ENCODE data around the gene SIL1.
"Not testable (repeated sequence)": the region's sequence is repeated elsewhere in the genome, so short reads cannot be mapped to it uniquely, and the experiment has no call there.

SIL1 gene

GRCh38 chr5:139138809-139139208 is 59.4 kb downstream of the SIL1 start:
- DNase-seq (ENCODE audit: low spot score) = peak; percentile 48

DNA sequence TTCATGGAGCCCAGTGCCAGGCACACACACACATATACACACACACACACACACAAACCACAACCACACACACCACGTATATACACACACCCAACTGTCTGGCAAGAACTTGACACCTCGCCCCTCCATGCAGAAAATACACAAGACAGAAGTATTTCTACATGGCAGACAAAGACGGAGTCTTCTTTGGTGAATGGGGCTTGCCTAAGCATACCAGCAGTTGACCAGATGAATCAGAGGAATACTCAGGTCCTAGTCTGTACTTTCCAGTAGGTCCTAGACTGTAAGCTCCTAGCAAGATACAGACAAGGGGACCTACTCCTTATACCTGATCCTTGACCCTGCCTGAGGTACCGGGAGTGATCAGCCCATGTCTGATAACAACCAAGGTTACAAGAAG is 60.1 kb downstream of the SIL1 start:
- no peak for DNase-seq (ENCODE audit: low spot score)

GRCh38 chr5:139137697-139138096 is 60.5 kb downstream of the SIL1 start:
- peak; percentile 11 for DNase-seq (ENCODE audit: low spot score)

DNA sequence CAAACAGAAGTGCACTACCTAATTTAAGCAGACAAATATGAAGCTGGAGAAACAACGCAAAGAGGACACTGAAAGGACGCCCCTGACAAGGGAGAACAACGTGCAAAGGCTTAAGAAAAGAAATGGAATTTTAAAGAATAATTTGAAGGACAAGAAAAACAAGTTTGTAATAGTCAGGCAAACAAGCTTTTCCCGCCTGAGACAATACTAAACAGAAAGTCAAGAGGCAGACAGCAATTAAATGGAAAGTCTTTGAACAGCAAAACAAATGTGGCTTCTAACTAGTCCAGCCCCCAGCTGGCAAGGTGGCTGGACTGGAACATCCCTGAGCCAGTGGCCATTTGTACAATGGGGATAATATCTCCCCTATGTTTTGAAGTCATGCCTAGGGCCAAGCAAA is 63.3 kb downstream of the SIL1 start:
- no peak for DNase-seq (ENCODE audit: low spot score)

- DNase-seq (ENCODE audit: low spot score) = no peak
Measured at GRCh38 chr5:139133282-139133681, 64.9 kb downstream of the SIL1 start.

- DNase-seq (ENCODE audit: low spot score) = no peak
Measured at GRCh38 chr5:139132515-139132914, 65.7 kb downstream of the SIL1 start.

- no peak for DNase-seq (ENCODE audit: low spot score)
Measured at GRCh38 chr5:139131921-139132432, 66.2 kb downstream of the SIL1 start.

DNA sequence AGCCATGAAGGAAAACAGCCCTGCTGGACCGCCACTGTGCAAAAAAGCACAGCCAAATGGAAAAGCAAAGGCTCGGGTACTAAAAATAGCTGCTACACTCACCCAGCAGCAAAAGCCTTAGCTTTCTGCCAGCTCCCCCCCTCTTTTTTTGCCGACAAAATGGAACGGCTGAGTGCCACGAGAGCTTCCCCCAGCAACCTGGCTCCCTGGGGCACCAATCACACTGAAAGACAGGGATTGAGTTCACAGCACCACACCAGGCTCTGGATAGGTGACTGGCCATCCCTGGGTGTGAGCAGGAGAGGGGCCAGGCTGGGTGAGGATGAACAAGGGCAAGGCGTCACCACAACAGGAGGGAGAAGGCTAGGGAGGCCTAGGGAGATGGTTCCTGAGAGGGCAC is 66.7 kb downstream of the SIL1 start:
- DNase-seq (ENCODE audit: low spot score) = peak; percentile 71

- no peak for DNase-seq (ENCODE audit: low spot score)
Measured at GRCh38 chr5:139131062-139131461, 67.1 kb downstream of the SIL1 start.

GRCh38 chr5:139130214-139130613 is 68.0 kb downstream of the SIL1 start:
- DNase-seq (ENCODE audit: low spot score) = no peak

DNA sequence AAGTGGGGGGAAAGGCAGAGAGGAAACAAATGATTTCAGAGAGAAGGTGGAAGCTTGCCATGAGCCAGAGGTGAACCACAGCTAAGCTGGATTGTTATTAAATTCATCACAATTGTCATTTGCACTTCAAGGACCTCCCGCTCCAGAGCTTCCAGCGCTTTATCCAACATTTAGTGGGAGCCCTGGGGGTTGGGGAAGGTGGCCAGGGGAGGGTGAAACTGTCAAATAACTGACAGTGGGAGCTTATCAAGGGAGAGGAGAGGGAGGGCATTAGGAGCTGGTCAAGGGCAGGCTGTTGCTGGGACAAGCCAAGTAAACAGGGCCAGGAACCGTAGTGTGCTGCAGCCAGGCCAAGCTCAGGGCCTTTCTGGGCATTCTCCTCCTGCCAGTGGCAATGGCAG is 71.5 kb downstream of the SIL1 start:
- DNase-seq (ENCODE audit: low spot score) = no peak

- no peak for DNase-seq (ENCODE audit: low spot score)
Measured at GRCh38 chr5:139125991-139126390, 72.2 kb downstream of the SIL1 start.

GRCh38 chr5:139124774-139125520 is 73.2 kb downstream of the SIL1 start:
- DNase-seq (ENCODE audit: low spot score) = no peak

DNA sequence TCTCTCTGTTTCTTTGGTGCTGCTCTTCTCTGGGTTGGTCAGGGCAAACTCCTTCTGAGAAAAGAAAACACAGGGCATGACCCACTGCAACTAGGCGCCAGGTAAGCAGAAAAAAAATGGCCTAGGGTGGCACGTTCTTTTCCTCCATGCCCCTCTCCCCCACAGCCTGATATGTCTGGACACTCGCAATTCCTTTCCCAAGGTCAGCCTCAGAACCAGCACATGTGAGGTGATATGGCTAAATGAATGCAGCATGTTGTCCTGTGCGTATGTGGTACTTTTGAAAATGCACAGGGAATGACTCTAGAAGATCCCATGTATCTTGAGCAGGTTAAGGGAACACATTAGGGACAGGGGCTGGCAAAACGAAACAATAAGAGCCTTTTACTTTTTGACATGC is 77.0 kb downstream of the SIL1 start:
- DNase-seq (ENCODE audit: low spot score) = no peak

DNA sequence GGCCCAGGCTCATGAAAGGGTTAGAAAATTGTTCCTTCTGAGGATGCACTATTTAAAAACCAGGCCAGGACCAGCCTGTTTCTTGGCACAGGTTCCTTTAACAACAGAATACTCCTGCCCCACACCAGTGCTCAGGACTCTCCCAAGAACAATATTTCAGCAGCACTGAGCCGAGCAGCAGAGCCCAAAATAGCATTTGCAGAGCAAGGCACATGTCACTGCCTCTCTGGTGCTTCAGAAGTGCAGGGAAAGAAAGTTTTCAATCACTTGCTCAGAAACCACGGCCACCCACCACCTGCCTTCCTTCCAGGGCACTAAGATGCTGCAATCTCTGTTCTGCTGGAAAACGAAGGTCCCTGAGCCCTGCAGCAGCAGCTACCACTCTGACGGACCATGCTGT is 77.6 kb downstream of the SIL1 start:
- DNase-seq (ENCODE audit: low spot score) = no peak

GRCh38 chr5:139118804-139119203 is 79.4 kb downstream of the SIL1 start:
- DNase-seq (ENCODE audit: low spot score) = no peak

DNA sequence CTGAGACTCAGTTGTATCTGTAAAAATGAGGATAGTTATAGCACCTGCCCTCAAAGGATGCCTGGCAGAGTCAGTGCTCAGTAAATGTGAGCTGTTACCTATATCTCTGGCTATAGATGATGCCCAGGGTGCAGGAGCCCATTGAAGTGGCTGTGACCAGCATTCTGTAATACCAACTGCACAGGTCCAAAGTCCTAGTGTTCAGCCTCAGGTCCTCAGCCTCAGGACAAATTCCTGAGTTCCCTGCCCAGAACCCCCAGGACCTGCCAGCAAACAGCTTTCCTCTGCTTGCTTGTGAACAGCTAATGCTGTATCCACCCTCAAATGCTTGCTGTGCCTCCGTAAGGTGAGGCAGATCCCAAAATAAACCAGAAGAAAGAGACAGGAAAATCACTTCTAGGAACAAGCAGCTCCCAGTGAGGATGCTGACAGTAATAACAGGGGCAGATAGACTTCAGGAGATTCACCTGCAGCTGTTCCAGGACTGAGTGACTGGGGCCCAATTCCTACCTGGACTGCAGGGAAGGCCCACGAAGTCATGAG is 80.8 kb downstream of the SIL1 start:
- no peak for DNase-seq (ENCODE audit: low spot score)

DNA sequence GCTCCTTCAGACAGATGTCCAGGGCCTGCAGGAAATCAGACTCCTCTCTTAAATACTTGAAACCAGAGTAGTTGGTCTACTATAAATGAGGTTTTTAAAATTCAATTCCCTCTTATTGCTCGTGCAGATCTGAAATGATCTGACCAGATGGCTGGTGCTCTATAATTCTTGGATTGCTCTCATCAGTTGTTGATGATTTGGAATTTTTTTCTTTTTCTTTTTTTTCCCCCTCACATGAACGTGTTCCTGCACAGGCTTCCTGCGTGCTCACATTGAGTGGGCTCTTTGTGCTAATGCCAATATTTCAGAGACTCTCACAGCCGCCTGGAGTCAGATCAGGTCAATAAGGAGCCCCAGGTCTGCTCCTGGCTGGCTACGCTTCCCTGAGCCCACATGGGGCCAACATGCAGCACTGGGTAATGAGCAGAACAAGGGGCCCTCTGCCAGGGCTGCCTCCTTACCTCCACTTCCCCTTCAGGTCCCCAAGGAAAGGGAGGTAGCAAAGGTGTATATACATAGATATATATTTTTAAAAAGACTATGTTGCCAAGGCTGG is 82.0 kb downstream of the SIL1 start:
- no peak for DNase-seq (ENCODE audit: low spot score)

DNA sequence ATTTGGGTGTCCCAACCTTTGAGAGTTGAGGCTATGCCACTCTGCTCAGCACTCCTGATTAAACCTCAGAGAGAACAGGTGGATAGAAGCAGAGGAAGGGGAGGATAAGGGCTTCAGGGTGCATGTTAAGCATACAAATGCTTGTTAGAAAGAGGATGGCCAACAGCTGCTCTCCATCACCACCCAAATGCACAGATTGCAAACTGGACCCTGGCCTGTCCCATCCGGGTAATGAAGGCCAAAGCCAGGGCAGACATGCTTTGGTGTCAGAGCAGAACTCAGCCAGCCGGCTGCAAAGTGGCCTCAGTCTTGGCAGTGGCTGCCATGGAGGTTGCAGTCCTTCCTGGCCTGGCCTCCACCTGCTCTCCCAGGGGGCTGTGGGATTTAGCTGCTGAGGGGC is 84.3 kb downstream of the SIL1 start:
- no peak for DNase-seq (ENCODE audit: low spot score)

DNA sequence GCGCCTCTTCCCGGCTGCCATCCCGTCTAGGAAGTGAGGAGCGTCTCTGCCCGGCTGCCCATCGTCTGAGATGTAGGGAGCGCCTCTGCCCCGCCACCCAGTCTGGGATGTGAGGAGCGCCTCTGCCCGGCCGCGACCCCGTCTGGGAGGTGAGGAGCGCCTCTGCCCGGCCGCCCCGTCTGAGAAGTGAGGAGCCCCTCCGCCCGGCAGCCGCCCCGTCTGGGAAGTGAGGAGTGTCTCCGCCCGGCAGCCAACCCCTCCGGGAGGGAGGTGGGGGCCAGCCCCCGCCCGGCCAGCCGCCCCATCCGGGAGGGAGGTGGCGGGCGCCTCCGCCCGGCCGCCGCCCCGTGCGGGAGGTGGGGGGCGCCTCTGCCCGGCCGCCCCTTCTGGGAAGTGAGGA is 85.8 kb downstream of the SIL1 start:
- DNase-seq (ENCODE audit: low spot score) = not testable (repeated sequence)

DNA sequence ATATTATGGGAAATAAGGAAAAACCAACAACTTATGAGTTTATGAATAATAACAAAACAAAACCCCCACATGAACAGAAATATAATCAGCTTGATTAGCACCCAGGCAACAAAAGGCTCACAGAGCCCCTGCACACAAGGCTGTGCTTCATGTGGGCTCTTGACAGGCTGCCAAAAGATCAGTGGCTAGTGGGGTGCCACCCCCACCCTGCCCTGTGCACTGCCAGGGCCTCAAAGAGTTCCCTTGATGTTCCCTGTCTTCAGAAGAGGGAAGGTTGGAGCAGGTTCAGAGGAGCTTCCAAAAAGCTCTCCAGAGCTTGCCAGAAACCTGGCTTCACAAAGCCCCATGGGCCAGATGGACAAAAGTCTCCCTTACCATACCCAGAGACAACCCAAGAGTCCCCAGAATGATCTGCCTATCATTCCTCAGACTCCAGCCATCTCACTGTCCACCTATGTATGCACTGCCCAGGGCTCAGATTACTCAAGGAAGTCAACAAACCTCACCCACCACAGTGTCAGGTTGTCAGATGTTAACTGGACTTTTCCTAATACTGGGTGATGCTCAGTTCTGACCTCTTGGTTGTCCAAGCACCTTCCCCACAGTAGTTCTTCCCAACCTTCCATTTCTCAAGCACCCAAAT is 87.5 kb downstream of the SIL1 start:
- no peak for DNase-seq (ENCODE audit: low spot score)

- DNase-seq (ENCODE audit: low spot score) = no peak
Measured at GRCh38 chr5:139108063-139108824, 89.9 kb downstream of the SIL1 start.
